T-helper 22 cell (primary cell): Measurements from ENCODE around the gene OSBPL5.
A peak's percentile ranks its signal among the peaks of the same experiment; 100 is the strongest.

Source experiments
- DNase-seq: peaks from one replicate; pipeline ENCODE4 v3.0.0-alpha.2; 2020; ENCODE audit warnings: low read depth

OSBPL5 gene

GRCh38 chr11:3050386-3051195, 114.5 kb downstream of the OSBPL5 start:
- DNase-seq = no peak

DNA sequence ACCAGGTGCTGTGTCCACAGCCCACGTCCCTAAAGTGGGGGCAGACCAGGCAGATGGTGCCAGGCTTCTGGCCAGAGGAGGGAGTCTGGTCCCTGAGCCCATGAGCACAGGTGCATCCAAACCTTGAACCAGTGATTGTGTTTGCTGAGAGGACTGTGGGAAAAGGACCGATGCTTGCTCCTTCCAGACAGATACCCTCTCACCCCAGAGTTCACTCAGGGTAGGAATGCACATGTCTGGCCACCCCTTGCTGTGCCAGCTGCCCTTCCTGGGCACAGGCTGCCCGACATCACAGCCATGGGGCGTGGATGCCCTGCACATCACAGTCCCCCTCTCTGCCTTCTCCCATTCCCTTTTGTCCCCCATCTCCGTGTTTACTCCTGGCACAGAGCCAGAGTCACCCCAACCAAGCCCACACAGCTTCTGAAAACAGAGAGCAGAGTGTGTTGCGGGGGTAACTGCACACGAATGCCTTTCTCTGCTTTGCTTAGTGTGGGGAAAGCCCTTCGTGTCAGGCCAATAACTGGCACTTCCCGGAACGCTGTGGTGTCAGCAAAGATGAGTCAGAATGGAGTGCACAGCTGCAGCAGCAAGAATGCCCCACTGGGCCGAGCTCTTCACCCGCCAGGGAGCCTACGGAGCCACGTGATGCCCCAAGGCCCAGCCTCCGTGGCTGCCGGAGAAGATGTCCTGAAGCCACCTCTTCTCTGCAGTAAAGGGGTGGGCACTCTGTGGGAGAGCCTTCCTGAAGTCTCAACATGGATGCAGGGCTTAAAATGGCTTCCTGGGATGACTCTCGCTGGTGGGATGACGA, 115.5 kb downstream of the OSBPL5 start:
- peak; percentile 71 for DNase-seq

DNA sequence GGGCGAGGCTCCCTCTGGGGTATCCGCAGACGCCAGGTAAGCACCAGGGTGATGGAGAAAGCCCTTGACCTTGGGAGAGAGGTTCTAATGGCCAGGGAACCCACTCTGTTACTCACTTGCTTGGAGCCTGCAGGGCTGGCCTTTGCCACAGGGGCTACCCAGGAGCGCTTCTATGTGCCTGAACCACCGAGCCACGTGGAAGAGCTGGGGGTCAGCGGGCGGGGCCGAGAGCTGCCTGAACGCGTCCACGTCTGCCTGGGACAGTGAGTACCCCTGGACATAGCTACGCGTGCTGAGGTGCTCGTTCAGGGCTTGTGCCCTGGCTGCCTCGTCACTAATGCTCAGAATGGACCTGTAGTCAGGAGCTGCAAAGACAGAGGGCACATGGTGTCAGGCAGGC, 117.5 kb downstream of the OSBPL5 start:
- no peak for DNase-seq

DNA sequence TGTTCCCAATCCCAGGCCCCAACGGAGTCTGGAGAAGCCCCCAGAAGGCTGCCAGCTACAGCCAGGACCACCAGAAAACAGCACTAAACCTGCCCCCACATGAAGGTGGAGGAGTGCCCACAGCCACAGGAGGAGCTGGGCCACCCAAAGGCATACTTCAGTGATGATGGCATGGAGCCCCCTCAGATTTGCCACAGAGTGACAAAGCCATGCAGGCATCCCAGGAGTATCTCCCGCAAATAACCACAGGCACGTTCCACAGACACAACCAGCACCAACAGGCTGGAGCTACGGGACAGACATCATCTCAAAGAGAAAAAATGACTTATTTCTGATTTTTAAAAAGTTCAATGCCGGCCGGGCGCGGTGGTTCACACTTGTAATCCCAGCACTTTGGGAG, 118.5 kb downstream of the OSBPL5 start:
- no peak for DNase-seq

GRCh38 chr11:3046190-3046589, 118.9 kb downstream of the OSBPL5 start:
- no peak for DNase-seq

GRCh38 chr11:3044915-3045314, 120.2 kb downstream of the OSBPL5 start:
- DNase-seq = no peak

GRCh38 chr11:3044004-3044403, 121.1 kb downstream of the OSBPL5 start:
- no peak for DNase-seq

GRCh38 chr11:3043315-3043871, 121.7 kb downstream of the OSBPL5 start:
- no peak for DNase-seq

- no peak for DNase-seq
Observed at GRCh38 chr11:3042496-3043314, 122.4 kb downstream of the OSBPL5 start.

- DNase-seq = no peak
Observed at GRCh38 chr11:3041699-3042441, 123.2 kb downstream of the OSBPL5 start.

- no peak for DNase-seq
Observed at GRCh38 chr11:3040881-3041280, 124.2 kb downstream of the OSBPL5 start.

DNA sequence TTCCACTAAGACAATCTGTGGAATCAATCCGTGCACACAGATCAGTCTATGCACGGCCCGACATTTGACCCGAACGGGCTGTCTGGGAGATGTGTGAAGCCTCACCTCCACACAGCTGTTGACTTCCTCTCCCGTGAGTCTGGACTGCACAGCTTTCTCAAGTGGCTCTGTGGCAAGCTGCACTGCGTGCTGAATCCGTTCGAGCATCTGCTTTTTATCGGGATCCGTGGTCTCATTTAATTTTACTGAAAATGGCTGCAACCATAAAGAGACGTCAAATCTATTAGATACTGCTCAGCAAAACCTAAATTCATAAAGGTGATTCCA, 127.2 kb downstream of the OSBPL5 start:
- DNase-seq = no peak
